Measurements from ENCODE around the gene ATP13A3.

ATP13A3 gene

DNA sequence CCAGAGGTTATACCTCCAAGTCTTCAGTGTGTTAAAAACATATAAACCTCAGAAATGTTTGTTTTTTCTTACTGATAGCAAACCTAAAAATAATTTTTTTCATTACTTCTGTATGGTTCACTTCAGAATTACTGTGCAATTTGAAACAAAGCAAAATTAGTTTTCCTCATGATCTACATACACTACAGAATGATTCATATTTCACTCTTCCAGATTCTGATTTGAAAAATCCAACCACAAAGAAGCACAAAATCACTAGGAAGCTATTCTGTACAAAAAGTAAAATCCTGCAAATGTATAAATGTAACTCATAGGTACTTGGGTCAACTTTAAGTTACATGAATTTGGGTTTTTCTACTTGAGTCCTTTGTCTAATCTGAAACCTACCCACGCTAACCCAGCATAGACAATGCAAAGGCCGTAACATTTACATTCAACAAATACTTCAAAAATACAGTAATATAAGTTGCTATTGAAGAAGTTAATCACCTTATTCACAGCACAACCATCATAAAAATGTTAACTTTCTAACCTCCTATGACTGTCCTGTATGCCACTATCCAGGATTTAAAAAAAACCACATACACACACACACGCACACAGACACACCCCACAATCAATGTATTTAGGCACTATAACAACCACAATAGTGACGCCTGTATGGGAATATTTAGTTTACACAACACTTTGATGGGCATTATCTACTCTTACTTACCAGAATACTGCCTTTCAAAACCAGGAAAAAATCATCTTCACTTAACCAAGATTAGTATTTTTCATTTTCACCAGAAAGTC, 11.5 kb downstream of the ATP13A3 start:
- no peak overlapping the region for H3K4me3 ChIP-seq (ENCODE audit: low read depth, low read length)
- DNase-seq (ENCODE audit: low read depth), result no peak
- TF ChIP-seq, protein P1, sequence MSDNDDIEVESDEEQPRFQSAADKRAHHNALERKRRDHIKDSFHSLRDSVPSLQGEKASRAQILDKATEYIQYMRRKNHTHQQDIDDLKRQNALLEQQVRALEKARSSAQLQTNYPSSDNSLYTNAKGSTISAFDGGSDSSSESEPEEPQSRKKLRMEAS (IDR thresholded peaks at IDR 0.05; ENCODE audit: low read depth, low read length), result no peak
- TF ChIP-seq, protein P2, sequence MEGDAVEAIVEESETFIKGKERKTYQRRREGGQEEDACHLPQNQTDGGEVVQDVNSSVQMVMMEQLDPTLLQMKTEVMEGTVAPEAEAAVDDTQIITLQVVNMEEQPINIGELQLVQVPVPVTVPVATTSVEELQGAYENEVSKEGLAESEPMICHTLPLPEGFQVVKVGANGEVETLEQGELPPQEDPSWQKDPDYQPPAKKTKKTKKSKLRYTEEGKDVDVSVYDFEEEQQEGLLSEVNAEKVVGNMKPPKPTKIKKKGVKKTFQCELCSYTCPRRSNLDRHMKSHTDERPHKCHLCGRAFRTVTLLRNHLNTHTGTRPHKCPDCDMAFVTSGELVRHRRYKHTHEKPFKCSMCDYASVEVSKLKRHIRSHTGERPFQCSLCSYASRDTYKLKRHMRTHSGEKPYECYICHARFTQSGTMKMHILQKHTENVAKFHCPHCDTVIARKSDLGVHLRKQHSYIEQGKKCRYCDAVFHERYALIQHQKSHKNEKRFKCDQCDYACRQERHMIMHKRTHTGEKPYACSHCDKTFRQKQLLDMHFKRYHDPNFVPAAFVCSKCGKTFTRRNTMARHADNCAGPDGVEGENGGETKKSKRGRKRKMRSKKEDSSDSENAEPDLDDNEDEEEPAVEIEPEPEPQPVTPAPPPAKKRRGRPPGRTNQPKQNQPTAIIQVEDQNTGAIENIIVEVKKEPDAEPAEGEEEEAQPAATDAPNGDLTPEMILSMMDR (IDR thresholded peaks at IDR 0.05; ENCODE audit: low read depth, low read length), result no peak
- TF ChIP-seq POLR2A (IDR thresholded peaks at IDR 0.05; ENCODE audit: extremely low read depth, insufficient read length) (no peak), MYC (IDR thresholded peaks at IDR 0.05; ENCODE audit: low read depth, low read length) (no peak)

DNA sequence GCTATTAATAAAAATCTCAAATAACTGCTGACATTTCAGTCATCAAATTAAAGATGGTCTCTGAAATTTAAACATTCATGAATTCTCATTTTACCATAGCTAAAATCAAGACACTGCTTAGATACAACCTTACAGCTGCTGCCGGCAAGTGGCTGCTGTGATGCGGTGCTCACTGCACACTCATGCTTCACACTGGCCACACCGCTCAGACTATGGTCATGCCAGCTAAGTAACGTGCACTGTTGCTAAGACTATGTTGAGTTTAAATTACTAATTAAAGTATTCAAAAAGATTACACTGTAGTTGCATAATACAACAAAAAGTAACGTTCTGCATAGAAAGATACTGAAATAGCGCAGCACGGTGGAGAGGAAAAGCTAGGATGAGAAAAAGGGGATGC, 12.1 kb downstream of the ATP13A3 start:
- H3K4me3 ChIP-seq (ENCODE audit: low read depth, low read length), result no peak overlapping the region
- no peak for DNase-seq (ENCODE audit: low read depth)
- TF ChIP-seq POLR2A (IDR thresholded peaks at IDR 0.05; ENCODE audit: extremely low read depth, insufficient read length), result no peak
- TF ChIP-seq, protein P2 (IDR thresholded peaks at IDR 0.05; ENCODE audit: low read depth, low read length), result no peak
- TF ChIP-seq, protein P1 (IDR thresholded peaks at IDR 0.05; ENCODE audit: low read depth, low read length), result no peak
- no peak for TF ChIP-seq MYC (IDR thresholded peaks at IDR 0.05; ENCODE audit: low read depth, low read length)

DNA sequence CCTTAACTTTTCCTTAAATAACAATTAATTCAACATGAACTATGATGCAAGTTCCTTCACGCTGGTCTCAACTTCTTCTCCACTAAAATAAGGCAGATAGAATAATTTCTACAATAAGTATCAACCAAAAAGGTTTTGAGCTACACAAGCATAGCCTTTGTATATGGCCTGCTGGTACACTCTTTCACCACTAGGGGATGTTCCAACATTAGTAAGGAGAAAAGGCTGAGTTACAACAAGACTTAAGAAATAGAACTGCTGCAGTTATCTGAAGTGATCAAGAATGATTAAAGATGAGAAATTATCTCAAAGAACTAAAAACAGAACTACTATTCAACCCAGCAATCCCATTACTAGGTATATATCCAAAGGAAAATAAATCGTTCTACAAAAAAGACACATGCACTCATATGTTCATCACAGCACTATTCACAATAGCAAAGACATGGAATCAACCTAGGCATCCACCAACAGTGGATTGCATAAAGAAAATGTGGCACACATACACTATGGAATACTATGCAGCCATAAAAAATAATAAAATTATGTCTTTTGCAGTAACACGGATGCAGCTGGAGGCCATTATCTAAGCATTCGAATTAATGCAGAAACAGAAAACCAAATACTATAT, 14.4 kb downstream of the ATP13A3 start:
- no peak overlapping the region for H3K4me3 ChIP-seq (ENCODE audit: low read depth, low read length)
- peak; percentile 73 for DNase-seq (ENCODE audit: low read depth)
- TF ChIP-seq MYC (IDR thresholded peaks at IDR 0.05; ENCODE audit: low read depth, low read length), result no peak
- TF ChIP-seq, protein P2 (IDR thresholded peaks at IDR 0.05; ENCODE audit: low read depth, low read length), result peak; percentile 97

DNA sequence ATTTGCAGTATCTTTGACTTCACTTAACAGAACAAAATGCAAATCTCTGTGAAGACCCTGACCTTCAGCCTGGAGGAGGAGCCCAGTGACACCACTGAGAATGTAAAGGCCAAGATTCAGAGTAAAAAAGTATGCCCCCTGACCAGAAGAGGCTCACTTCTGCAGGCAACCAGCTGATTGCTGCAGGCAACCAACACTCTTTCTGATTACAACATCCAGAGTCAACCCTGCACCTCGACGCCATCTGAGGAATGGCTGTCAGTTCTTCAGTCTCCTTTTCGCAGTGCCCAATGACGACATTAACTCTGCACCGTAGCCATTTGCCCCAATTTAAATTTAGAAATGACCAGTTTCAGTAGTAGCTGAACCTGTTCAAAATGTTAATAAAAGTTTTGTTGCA, 14.9 kb downstream of the ATP13A3 start:
- DNase-seq (ENCODE audit: low read depth), result peak; percentile 11
- TF ChIP-seq, protein P2 (IDR thresholded peaks at IDR 0.05; ENCODE audit: low read depth, low read length), result no peak
- TF ChIP-seq, protein P1 (IDR thresholded peaks at IDR 0.05; ENCODE audit: low read depth, low read length), result no peak
- TF ChIP-seq POLR2A (IDR thresholded peaks at IDR 0.05; ENCODE audit: extremely low read depth, insufficient read length), result no peak
- 0 out of 2 replicates have a peak, but pooled peaks have one; percentile 5 for TF ChIP-seq MYC (IDR thresholded peaks at IDR 0.05; ENCODE audit: low read depth, low read length)
- H3K4me3 ChIP-seq (ENCODE audit: low read depth, low read length), result no peak overlapping the region

DNA sequence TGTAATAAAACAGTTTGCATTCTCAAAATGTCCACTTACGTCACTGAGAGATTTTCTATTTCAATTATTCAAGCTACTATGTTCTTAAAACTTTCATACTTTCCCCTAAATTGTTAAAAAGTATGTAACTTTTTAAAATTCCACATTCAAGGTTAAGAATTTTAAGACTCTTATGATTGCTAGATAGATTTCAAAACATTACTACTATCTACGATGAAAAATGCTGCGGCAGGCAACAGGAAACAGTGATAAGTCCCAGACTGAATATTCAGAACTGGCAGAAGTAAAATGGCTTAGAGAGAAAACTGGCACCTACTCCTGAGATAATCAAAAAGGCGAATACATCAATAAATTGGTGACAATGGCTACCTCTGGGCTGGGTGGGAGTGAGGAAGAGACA, 16.2 kb downstream of the ATP13A3 start:
- TF ChIP-seq, protein P2 (IDR thresholded peaks at IDR 0.05; ENCODE audit: low read depth, low read length), result no peak
- TF ChIP-seq MYC (IDR thresholded peaks at IDR 0.05; ENCODE audit: low read depth, low read length) (no peak), POLR2A (IDR thresholded peaks at IDR 0.05; ENCODE audit: extremely low read depth, insufficient read length) (no peak)
- TF ChIP-seq, protein P1 (IDR thresholded peaks at IDR 0.05; ENCODE audit: low read depth, low read length), result no peak
- DNase-seq (ENCODE audit: low read depth), result no peak
- no peak overlapping the region for H3K4me3 ChIP-seq (ENCODE audit: low read depth, low read length)
